SKM-1 (cell line): Measurements from ENCODE around the gene DHCR24.

Experiments used
- DNase-seq: peaks from one replicate; lab custom pipeline; 2025; ENCODE audit not compliant: unreplicated experiment; lab: John Stamatoyannopoulos, UW

DHCR24 gene

DNA sequence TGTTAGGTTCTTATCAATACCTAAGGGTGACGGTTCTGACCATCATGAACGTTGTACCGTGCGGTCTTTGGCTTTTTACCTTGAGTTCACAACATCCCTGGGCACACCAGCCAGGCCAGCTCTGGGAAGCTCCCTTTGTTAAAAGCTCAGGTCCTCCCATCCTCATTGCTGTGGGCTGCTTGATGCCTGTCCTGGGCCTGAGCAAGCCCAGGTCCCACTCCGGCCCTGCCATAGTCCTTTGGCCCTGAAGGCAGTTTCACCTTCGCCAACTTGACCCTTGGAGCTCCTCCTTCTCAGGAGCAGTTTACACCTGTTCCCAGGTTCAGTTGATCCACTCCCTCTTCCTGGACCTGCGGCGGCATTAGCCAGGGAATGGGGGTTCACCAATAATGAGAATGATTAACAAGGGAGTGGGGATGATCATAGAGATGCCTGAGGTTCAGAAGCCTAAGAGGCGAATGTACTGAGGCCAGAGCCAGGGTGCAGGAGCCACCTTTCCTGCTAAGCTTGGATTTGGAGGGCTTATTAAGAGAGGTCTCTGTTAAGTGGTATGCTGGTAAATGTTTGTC lies 40.2 kb downstream of the DHCR24 start:
- no peak for DNase-seq

DNA sequence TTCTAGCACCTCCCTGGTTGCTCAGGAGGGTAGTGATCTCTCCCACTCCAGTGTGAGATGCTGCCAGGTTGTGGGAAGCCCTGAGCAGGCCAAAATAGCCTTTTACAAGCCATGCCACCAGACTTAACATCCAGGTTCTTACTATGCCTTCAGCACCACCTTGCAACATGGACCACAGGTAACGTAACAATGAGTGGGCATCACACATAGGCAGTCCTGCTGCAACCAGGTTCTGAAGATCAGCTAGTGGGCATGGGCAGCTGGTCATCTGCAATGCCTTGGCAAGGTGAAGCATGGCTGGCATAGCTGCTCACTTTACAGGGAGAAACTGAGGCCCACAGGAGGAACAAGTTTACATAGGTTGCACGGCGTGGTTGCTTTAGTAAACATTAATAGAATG lies 40.7 kb downstream of the DHCR24 start:
- no peak for DNase-seq

DNA sequence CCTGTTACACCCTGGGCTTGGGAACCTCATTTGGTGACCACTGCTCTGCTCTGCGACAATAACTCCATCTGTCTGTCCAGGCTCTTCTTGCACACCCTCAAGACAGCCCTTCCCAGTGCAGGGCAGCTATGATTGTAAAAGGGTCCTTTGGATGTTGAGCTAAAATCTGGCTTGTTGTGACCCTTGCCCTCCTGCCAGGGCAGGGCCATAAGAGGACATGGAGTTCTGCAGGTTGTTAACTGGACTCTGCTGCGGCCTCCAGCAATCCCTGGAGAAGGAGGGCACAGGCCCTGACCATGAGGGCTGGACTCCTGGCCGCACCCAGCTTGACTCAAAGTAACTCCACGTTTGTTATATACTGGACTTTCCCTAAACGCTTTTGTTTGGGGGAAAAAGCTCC lies 41.2 kb downstream of the DHCR24 start:
- DNase-seq, result no peak

DNA sequence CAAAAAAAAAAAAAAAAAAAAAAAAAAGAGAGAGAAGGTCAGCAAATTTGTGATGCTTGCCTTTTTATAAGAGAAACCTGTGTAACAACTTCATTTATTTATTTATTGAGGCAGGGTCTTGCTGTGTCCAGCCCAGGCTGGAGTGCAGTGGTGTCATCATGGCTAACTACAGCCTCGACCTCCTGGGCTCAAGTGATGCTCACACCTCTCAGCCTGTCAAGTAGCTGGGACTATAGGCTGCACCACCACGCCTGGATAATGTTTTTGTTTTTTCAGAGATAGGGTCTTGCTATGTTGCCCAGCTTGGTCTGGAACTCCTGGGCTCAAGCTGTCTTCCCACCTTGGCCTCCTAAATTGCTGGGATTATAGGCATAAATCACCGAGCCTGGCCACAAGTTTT lies 42.4 kb downstream of the DHCR24 start:
- no peak for DNase-seq

DNA sequence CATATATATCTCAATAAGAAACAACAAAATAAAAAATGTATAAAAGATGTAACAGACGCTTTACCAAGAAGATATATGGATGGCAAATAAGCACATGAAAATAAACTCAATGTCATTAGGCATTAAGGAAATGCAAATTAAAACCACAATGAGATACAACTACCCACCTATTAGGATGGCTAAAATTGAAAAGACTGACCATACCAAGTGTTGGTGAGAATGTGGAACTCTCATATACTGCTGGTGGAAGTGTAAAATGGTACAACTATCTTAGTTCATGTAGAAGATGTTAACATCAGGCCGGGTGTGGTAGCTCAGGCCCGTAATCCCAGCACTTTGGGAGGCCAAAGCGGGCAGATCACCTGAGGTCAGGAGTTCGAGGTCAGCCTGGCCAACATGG lies 43.5 kb downstream of the DHCR24 start:
- DNase-seq, result no peak

DNA sequence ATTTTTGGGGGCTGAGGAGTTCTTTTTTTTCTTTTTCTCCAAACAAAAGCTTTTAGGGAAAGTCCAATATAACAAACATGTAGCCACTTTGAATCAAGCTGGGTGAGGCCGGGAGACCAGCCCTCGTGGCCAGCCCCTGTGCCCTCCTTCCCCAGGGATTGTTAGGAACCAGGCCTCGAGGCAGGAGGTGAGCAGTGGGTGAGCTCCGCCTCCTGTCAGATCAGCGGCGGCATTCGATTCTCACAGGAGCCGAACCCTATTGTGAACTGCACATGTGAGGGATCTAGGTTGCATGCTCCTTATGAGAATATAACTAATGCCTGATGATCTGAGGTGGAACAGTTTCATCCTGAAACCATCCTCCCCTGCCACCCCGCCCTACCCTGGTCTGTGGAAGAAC lies 44.0 kb downstream of the DHCR24 start:
- DNase-seq, result no peak

DNA sequence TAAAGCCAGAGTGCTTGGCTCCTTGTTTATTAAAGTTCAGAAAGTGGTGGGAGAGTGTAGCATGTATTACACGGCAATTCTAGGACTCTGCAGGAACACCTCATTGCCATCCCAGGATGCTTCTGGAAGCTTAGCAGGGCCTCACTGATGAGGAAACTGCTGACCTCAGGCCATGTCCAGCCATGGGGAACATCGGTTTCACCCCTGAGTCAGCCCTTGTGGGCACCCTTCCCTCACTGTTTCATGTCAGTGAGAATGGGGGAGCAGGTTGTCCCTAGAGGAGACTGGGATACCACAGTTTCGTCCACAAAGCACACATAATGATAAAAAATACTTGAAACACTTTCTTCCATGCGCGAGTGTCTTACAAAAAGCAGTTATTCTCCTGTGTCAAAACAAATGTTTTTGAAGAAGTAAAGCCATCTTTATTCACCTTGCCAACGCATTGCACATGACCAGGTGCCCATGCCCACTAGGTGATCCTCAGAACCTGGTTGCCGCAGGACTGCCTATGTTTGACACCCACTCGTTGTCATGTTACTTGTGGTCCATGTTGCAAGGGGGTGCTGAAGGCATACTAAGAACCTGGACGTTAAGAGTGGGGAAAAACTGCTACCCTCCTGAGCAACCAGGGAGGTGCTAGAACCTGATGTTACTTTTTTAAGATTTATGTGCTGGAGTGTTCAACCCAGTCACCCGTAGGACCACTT lies 44.6 kb downstream of the DHCR24 start:
- DNase-seq, result no peak

DNA sequence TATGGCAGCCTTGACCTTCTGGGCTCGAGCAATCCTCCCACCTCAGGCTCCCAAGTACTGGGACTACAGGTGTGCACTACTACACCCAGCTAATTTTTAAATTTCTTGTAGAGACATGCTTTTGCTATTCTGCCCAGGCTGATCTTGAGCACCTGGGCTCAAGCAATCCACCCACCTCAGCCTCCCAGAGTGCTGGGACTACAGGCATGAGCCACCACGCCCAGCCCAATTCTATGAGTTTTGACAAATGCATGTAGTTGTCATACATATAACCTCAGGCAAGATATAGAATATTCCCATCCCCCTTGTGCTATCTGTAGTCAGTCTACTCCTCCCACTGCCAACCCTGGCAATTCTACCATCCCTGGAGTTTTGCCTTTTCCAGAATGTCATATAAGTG lies 47.2 kb downstream of the DHCR24 start:
- DNase-seq, result no peak

DNA sequence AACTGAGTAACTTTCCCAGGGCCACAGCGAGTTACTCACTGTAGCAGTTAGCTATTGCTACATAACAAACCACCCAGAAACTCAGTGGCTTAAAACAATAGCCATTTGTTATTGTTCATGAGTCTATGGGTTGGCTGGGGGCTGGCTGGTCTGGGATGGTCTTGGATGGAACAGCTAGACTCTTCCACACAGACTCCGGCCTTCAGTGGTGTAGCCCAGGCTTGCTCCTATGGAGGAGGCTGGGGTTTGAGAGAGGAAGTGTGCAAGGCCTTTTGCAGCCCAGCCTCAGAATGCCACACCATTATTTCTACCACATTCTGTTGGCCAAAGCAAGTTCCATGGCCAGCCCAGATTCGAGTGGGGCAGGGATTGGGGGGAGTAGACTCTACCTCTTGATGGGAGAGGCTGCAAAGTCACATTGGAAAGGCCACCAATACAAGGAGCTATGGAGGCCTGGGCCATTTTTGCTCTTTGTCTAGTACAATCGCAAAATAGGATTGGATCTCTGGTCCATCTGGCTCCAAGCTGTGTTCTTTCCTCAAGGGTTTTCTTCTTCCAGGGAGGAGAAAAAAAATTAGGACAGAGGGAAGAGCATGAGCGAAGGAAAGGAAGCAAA lies 48.3 kb downstream of the DHCR24 start:
- no peak for DNase-seq

DNA sequence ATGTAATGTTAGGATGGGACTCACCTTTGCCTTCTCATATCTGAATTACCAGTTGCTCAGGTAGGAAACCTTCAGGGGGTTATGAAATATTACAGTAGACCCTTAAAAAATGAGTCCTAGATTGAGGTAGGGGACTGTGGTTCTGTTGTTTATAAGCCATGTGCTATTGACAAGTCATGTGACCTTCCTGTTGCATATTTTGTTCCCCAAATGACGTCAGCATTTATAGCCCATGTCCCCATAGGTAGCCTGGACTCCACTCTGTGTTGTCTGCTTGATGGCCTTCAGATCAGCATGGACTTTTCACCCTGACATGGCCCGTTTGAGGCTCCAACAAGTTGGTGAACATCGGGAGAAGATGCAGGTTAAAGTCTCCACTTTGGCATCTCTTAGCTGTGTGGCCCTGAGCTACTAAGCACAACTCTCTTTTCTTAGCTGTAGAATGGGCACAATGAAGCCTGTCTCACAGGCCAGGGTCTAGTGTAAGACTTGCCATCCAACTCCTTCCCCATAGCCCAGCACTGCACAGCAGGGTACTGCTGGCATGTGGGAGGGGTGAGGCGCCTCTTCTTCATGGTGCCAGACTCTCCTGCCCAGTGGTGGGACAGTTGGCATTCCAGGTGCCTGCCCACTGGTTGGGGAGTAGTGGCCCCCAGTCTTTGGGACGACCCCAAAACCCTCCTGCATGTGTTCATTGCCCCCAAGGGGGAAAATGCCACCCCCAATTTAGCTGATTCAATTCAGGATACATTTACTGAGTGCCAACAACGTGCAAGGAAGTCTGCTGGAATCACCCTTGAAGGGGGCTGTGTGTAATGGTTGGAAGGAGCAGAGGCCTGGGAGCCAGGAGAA lies 49.8 kb downstream of the DHCR24 start:
- no peak for DNase-seq

DNA sequence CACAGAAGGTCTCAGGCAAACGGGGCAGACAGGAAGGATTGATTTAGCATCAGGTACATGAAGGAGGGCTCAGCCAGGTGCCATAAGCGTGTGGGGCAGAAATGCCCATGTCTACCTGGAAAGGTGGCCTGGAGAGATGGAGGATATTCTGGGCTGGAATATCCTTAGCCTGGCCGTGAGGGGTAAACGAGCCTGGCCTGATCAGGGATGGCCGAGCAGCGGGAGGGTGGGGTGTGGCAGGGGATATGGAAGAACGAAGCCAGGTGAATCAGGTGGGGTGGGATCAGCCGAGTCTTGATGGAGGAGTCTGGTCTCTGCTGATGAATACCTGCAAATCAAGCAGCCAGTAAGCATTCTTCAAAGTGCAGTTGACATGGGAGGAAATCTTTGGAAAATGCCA lies 50.4 kb downstream of the DHCR24 start:
- DNase-seq, result no peak

DNA sequence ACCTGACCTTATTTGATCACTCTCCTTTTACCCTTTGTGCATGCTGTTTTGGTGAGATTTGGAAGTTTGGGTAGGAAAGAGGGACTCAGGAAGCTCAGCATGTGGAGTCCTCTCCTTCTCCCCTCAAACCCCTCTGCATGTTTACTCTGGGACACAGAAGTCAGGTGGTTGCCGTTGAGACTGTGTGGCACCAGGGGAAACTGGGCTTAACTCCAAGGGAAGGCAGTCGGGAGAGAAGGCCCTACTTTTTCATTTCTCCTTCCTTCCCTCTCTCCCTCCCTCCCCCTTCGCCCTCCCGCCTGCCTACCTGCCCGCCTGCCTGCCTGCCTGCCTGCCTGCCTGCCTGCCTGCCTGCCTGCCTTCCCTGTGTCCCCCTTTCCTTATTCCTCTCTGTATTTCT lies 51.0 kb downstream of the DHCR24 start:
- no peak for DNase-seq

DNA sequence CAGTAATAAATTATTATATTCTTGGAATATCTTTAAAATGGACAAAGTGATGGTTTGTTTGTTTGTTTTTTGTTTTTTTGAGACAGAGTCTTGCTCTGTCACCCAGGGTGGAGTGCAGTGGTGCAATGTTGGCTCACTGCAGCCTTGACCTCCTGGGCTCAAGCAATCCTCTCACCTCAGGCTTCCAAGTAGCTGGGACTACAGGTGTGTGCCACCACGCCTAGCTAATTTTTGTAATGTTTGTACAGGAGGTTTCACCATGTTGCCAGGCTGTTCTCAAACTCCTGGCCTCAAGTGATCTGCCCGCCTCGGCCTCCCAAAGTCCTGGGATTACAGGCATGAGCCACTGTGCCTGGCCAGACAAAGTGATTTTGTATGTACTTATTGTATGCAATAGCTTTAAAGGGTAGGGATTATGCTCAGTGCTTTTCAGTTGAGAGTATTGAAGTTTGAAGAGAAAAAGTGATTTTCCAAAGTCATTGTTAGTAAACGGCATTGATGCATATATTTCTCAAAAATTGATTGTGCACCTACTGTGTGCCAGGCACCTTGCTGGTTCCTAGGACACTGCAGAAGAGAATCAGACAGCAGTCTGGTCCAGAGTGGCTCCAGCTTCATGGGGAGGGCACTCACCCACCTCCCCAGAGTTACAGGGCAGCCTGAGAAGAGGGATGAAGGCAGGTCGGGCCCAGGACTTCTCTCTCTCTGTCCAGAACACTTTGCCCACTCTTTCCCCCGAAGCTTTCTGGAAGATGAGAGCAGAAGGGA lies 51.7 kb downstream of the DHCR24 start:
- no peak for DNase-seq

DNA sequence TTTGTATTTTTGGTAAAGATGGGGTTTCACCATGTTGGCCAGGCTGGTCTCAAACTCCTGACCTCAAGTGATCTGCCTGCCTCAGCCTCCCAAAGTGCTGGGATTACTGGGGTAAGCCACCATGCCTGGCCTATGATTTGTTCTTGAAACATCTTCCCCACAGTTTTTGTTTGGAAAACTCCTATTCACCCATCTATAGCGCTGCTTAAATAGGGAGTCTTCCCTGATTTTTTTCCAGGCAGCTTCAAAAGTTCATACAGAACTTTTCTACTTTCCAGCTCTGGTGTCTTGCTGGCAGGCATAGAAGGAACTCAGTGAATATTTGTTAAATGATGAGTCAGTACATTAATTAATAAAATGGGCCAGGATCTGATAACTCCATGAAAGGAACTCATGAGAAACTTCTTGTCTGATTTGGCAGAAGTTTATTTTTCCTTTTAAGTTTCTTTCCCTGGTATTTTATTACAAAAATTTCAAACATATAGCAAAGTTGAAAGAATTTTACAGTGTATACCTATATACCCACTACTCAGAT lies 52.9 kb downstream of the DHCR24 start:
- DNase-seq, result no peak

DNA sequence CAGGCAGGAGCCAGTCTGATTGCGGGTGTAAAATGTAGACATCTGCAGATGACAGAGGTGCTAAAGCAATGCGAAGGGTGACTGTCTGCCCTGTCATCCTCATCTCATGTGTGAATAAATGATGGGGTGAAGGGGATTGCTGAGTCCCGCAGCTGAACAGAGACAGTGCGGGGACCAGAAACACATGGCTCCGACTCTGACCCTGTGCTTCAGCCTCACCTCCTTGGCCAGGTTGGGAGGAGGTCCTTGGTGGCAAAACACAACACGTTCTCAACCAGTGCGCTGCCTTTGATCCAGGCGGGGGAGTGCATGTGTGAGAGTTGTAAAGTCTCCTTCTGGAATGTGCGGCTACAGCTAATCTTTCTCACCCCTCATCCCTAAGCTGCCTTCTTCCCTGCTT lies 53.9 kb downstream of the DHCR24 start:
- DNase-seq, result no peak

DNA sequence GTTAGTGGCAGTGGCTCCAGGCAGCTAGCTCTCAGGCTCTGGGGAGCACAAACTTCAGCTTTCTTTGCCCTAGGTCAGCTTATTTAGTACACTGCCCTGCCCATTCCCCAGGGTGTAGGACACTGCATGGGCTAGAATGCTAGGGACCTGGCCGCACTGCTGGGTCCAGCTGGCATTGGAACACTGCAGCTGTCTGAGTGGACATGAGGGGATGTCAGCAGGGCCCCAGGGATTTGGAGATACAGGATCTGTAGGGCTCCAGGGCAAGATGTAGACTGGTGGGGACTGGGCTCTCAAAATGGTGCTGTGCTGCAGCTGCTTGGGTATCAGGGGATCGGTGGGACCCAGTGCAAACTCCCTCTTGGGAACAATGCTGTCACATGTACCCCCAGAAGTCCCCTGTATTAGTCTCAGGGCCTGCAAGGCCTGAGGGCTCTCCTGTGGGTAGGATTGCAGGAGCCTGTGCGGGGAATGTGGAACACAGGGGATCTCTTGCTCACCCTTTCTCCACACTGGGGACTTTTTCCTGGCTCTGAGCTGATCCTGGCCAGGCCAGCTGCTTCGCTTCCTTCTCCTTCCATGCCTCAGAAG lies 60.7 kb downstream of the DHCR24 start:
- no peak for DNase-seq

DNA sequence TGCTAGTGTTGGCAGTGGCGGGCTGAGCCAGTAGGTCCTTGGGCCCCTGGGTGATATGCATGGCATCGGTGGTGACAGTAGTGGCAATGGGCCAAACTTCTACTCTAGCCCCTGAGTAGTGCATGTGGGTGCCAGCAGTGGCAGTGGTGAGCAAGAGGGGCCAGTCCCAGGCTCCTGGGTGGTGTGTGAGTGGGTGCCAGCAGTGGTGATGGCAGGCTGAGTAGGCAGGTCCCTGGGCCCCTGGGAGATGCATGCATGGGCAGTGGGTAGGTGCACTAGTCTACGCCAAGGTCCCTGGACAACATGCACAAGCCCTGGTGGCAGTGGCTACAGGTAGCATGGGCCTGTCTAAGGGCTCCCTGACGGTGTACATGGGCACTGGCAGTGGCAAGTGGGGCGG lies 61.3 kb downstream of the DHCR24 start:
- no peak for DNase-seq

DNA sequence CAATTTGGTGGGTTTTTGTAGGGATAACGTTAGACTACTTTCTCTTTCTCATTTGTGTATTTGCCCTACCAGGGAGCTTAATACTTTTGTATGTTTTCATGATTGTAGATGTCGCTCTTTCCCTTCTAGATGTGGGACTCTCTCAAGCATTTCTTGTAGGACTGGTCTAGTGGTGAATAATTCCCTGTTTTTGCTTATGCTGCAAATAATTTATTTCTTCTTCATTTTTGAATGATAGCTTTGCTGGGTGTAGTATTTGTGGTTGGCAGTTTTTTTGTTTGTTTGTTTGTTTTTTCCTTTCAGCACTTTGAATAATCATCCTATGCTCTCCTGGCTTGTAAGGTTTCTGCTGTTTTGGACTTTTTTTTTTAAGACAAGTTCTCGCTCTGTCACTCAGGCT lies 63.3 kb downstream of the DHCR24 start:
- no peak for DNase-seq

DNA sequence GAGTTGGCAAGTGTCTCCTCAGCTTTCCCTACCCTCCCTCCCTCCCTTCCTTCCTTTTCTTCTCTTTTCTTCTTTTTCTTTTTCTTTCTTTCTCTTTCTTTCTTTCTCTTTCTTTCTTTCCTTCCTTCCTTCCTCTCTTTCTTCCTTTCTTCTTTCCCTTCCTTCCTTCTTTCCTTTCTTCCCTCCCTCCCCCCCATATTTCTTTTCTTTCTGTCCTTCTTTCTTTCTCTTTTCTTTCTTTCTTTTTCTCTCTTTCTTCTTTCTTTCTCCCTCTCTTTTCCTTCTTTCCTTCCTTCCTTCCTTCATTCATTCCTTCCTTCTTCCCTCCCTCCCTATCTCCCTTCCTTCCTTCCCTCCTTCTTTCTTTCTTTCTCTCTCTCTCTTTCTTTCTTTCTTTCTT lies 67.3 kb downstream of the DHCR24 start:
- no peak for DNase-seq

DNA sequence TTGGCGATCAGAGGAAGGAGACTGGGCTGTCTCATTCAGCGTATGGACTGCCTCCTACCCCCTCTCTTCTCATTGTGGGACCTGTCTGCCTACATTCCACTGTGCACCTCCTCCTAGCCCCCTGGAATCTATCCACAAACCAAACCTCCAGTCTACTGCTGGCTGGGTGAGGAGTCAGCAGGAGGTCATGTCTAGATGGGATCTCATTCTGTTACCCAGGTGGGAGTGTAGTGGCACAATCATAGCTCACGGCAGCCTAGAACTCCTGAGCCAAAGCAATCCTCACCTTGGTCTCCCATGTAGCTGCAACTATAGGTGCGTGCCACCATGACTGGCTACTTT lies 67.8 kb downstream of the DHCR24 start:
- no peak for DNase-seq
